Skeletal muscle tissue (tissue), 4 donors: Measurements from ENCODE around the gene CACNA2D3. TPM values are rescaled to one million over a fixed set of nuclear protein-coding genes. Genes with fewer than 3 reads are reported as not detected.

Source experiments
- H3K27ac ChIP-seq: one replicate; pipeline ENCODE4 v1.7.0; 2013; ENCODE audit warnings: mild to moderate bottlenecking, low read depth, low read length, inconsistent platforms
- H3K27me3 ChIP-seq, 3 donors: one replicate each; pipeline ENCODE4 v1.7.0; 2013; ENCODE audit warnings: low read length in 3 of 3; ENCODE audit not compliant: control insufficient read depth in 3 of 3, insufficient read depth in 3 of 3
- H3K36me3 ChIP-seq, 3 donors: one replicate each; pipeline ENCODE4 v1.7.0; 2013; ENCODE audit warnings: low read length in 3 of 3; ENCODE audit not compliant: control insufficient read depth in 3 of 3, insufficient read depth in 3 of 3
- H3K4me1 ChIP-seq, 3 donors: one replicate each; pipeline ENCODE4 v1.7.0; 2013; ENCODE audit warnings: low read length in 3 of 3, mild to moderate bottlenecking in 3 of 3; ENCODE audit not compliant: control insufficient read depth in 3 of 3, insufficient read depth in 3 of 3
- H3K4me3 ChIP-seq, 3 donors: one replicate each; pipeline ENCODE4 v1.7.0; 2013; ENCODE audit warnings: low read length in 3 of 3
- H3K9ac ChIP-seq, 3 donors: one replicate each; pipeline ENCODE4 v1.7.0; 2013; ENCODE audit warnings: low read length in 3 of 3, mild to moderate bottlenecking in 3 of 3, moderate library complexity in 2 of 3, low read depth in 1 of 3
- H3K9me3 ChIP-seq, 3 donors: one replicate each; pipeline ENCODE4 v1.7.0; 2013; ENCODE audit warnings: low read length in 3 of 3; ENCODE audit not compliant: control insufficient read depth in 3 of 3
- total RNA-seq: library from RNA; depleted of rRNA; stranded (reverse); fragments of >200 nt; gene quantifications from one replicate; pipeline ENCODE4 v1.2.3, GENCODE V29; 2014
- donor health status: Osteomylitis.

Gene CACNA2D3
- total RNA-seq, 1 donor from 2014 or later: 3.1 TPM

- no peak overlapping the region for H3K9ac ChIP-seq
- H3K4me3 ChIP-seq: no peak overlapping the region
- H3K27ac ChIP-seq: no peak overlapping the region
- no peaks in the 10 kb centered on the region for H3K36me3 ChIP-seq
- no peaks in the 10 kb centered on the region for H3K27me3 ChIP-seq
- no peaks in the 10 kb centered on the region for H3K9me3 ChIP-seq
- no peaks in the 10 kb centered on the region for H3K4me1 ChIP-seq
Measured at GRCh38 chr3:54758461-54758860, 636.1 kb downstream of the CACNA2D3 start.

- Histone ChIP-seq H3K27me3 (no peaks in the 10 kb centered on the region), H3K9me3 (no peaks in the 10 kb centered on the region), H3K27ac (no peak overlapping the region), H3K4me3 (no peak overlapping the region), H3K4me1 (no peaks in the 10 kb centered on the region), H3K36me3 (no peaks in the 10 kb centered on the region), H3K9ac (no peak overlapping the region)
Measured at GRCh38 chr3:54759166-54759565, 636.8 kb downstream of the CACNA2D3 start.

GRCh38 chr3:54760201-54760600 is 637.8 kb downstream of the CACNA2D3 start:
- Histone ChIP-seq H3K27ac (no peak overlapping the region), H3K36me3 (no peaks in the 10 kb centered on the region), H3K9me3 (no peaks in the 10 kb centered on the region), H3K4me1 (no peaks in the 10 kb centered on the region), H3K9ac (no peak overlapping the region), H3K27me3 (no peaks in the 10 kb centered on the region), H3K4me3 (no peak overlapping the region)

DNA sequence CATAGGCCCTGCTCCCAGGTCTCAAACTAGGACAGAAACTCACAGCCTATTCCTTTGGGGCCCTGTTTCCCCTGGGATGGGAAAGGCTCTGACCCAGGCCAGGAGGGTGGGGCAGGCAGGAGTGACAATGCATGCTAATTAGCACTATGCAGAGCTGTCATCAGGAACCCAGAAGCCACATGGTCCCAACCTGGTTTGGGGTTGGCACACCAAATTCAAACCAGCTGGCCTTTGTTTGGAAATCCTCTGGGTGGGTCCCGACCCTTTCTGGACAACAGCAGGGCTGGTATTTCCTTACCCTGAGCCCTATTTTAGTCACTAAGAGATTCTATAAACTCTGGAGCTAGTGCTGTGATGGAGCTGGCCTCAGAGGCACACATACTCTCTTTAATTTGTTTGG is 639.3 kb downstream of the CACNA2D3 start:
- no peaks in the 10 kb centered on the region for H3K27me3 ChIP-seq
- no peak overlapping the region for H3K9ac ChIP-seq
- H3K9me3 ChIP-seq: no peaks in the 10 kb centered on the region
- H3K4me1 ChIP-seq: no peaks in the 10 kb centered on the region
- no peak overlapping the region for H3K4me3 ChIP-seq
- H3K36me3 ChIP-seq: no peaks in the 10 kb centered on the region
- no peak overlapping the region for H3K27ac ChIP-seq

DNA sequence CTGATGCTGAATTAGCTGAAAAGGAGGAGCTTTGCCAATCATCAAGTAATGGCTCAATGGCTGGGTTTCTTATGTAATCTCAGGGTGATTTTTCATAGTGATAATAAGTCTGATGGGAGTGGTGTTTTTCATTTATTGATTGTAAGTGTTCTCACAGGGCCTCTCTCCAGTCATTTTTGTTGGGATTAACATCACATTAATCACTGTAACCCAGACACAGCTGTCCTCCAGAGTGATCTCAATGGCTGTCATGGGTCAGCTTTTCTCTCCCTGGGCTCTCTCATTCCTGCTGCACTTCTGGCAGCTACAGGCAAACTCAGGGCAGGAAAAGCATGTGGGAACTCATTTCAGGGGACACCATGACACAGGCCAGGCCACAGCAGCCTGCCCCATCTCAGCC is 642.6 kb downstream of the CACNA2D3 start:
- H3K36me3 ChIP-seq: no peaks in the 10 kb centered on the region
- no peaks in the 10 kb centered on the region for H3K27me3 ChIP-seq
- no peak overlapping the region for H3K27ac ChIP-seq
- no peak overlapping the region for H3K9ac ChIP-seq
- no peak overlapping the region for H3K4me3 ChIP-seq
- no peaks in the 10 kb centered on the region for H3K9me3 ChIP-seq
- no peaks in the 10 kb centered on the region for H3K4me1 ChIP-seq

DNA sequence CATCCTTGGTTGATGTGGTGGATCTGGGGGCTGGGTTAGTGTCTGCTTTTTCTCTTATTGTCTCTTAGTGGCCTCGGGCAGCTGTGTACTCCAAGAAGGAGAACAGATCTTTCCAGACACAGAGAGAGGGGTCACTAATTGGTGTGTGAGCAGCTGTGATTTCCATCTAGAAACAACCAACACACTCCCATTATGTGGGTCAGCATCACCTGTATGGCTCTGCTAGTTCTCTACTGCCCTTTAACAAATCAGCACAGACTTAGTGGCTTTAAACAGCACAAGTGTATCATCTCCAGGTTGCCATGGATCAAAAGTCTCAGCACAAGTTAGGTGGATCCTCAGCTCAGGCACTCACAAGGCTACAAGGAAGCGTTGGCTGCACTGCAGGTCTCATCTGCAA is 648.7 kb downstream of the CACNA2D3 start:
- H3K27me3 ChIP-seq: no peaks in the 10 kb centered on the region
- no peaks in the 10 kb centered on the region for H3K36me3 ChIP-seq
- H3K4me3 ChIP-seq: no peak overlapping the region
- H3K9ac ChIP-seq: no peak overlapping the region
- no peaks in the 10 kb centered on the region for H3K4me1 ChIP-seq
- H3K27ac ChIP-seq: no peak overlapping the region
- no peaks in the 10 kb centered on the region for H3K9me3 ChIP-seq

GRCh38 chr3:54772051-54772450 is 649.7 kb downstream of the CACNA2D3 start:
- Histone ChIP-seq H3K27me3 (no peaks in the 10 kb centered on the region), H3K9ac (no peak overlapping the region), H3K36me3 (no peaks in the 10 kb centered on the region), H3K4me3 (no peak overlapping the region), H3K27ac (no peak overlapping the region), H3K9me3 (no peaks in the 10 kb centered on the region), H3K4me1 (no peaks in the 10 kb centered on the region)

DNA sequence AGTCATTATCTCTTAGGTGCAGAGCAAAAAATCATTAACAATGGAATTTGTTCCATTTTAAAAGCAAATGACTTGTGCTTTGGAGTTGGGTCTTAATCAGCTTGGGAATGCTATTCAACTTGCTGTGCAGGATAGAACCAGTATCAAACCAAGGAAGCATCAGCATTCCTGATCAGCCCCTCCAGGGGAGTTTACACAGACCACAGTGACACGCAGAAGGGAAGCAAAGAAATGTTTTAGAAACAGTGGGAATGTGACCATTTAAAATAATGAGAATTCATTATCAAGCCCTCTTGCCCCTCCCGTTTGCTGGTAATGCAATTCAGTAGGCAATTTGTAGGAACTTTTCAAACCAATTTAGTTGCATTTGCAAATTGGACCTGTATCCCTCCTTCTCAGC is 650.4 kb downstream of the CACNA2D3 start:
- Histone ChIP-seq H3K36me3 (no peaks in the 10 kb centered on the region), H3K9me3 (no peaks in the 10 kb centered on the region), H3K27me3 (no peaks in the 10 kb centered on the region), H3K27ac (no peak overlapping the region), H3K4me1 (no peaks in the 10 kb centered on the region), H3K9ac (no peak overlapping the region), H3K4me3 (no peak overlapping the region)

DNA sequence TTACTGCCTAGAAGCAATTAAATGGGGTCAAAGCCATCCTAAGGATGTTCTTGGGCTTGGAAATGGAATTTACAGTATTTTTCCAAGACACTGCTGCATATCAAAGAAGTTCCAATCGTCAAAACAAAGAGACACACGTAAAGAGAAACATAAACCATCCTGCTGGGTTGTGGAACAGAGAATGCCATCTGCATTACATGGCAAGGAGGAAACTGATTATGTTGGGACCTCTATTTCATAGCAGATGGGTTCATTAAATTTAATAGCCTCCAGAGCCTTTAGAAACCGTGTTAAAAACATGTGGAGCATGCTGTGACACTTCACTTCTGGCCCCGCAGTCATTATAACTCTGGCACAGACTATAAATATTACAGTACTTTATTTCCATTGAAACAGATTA is 650.9 kb downstream of the CACNA2D3 start:
- H3K9me3 ChIP-seq: no peaks in the 10 kb centered on the region
- H3K4me1 ChIP-seq: no peaks in the 10 kb centered on the region
- no peak overlapping the region for H3K4me3 ChIP-seq
- H3K36me3 ChIP-seq: no peaks in the 10 kb centered on the region
- no peak overlapping the region for H3K9ac ChIP-seq
- no peaks in the 10 kb centered on the region for H3K27me3 ChIP-seq
- no peak overlapping the region for H3K27ac ChIP-seq

GRCh38 chr3:54776601-54777000 is 654.2 kb downstream of the CACNA2D3 start:
- no peaks in the 10 kb centered on the region for H3K36me3 ChIP-seq
- no peaks in the 10 kb centered on the region for H3K4me1 ChIP-seq
- no peak overlapping the region for H3K4me3 ChIP-seq
- no peaks in the 10 kb centered on the region for H3K9me3 ChIP-seq
- no peaks in the 10 kb centered on the region for H3K27me3 ChIP-seq
- H3K9ac ChIP-seq: no peak overlapping the region
- no peak overlapping the region for H3K27ac ChIP-seq

DNA sequence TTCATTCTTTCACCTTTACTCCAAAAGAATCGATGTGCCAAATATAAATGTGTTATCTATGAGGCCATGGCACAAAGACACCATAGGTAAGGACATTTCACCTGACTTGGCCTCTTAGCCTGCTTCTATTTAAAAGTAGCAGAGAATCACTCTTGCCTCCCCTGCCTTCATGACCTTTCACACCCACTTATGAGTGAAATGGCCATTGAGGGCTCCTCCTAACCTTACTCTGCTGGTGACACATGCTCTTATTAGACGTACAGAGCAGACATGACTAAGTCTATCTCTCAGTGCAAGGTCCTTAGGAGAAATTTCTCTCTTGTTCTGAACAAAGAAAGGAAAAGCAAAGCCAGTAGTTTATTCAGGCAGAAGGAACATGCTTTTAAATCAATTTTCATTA is 654.8 kb downstream of the CACNA2D3 start:
- Histone ChIP-seq H3K4me1 (no peaks in the 10 kb centered on the region), H3K9me3 (no peaks in the 10 kb centered on the region), H3K4me3 (no peak overlapping the region), H3K27ac (no peak overlapping the region), H3K9ac (no peak overlapping the region), H3K36me3 (no peaks in the 10 kb centered on the region), H3K27me3 (no peaks in the 10 kb centered on the region)
